Measurements from ENCODE around the gene INSM1. TPM values are rescaled to one million over a fixed set of nuclear protein-coding genes. Genes with fewer than 3 reads are reported as not detected.

Gene INSM1
- total and polyA plus RNA-seq, 10 of the 15 experiments (the other 5 are each of a cell fraction or from before 2014, with no cell fraction given), result 0.03 to 0.11 (median 0.04) TPM; not detected in 7

DNA sequence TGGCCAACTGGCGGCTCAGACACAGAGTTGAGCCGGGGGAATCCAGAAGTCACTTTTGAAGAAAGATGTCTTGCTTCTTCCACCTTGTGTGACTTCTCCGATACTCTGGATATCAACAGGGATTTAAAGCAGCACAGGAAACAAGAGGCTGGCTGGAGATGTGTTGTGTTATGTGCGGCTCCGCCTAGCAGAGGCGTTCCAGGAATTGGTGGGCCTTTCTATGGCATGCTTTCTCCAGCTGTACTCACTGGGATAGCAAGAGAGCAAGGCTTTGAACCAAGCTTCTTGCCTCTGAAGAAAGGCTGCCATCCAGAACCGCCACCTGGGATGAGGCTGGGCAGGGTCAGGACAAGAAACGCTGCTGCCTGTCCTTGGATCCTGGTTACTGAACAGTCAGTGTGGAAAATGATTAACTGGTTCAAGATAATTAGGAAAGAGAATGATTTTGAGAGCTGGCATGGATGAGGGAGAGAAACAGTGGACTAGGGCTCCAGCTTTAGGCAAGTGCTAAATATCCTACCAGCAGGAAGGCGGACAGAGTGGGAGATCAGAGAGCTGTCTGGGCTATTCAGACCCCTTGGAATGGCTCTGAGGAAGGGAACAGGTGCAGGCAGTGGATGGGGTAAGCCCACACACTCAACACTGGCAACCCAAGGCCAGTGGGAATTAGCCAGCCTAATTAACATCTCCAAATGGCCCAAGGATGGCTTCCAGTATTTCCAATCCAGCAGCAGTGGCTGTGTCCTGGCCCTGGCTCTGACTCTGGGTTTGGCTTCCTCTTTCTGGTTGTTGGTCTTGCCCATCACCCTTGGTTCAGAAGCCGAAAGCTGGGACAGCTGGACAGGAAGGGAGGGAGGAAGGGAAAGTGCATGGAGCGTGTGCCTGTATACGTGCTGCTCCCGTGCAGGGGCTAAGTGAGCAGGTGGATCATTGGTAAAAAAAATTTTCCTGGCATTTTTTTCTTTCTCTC, 31.9 kb downstream of the INSM1 start (continued):
- no peak for TF ChIP-seq NFIC (IDR thresholded peaks at IDR 0.05; ENCODE audit: low read depth, low read length)
- TF ChIP-seq, protein P1, sequence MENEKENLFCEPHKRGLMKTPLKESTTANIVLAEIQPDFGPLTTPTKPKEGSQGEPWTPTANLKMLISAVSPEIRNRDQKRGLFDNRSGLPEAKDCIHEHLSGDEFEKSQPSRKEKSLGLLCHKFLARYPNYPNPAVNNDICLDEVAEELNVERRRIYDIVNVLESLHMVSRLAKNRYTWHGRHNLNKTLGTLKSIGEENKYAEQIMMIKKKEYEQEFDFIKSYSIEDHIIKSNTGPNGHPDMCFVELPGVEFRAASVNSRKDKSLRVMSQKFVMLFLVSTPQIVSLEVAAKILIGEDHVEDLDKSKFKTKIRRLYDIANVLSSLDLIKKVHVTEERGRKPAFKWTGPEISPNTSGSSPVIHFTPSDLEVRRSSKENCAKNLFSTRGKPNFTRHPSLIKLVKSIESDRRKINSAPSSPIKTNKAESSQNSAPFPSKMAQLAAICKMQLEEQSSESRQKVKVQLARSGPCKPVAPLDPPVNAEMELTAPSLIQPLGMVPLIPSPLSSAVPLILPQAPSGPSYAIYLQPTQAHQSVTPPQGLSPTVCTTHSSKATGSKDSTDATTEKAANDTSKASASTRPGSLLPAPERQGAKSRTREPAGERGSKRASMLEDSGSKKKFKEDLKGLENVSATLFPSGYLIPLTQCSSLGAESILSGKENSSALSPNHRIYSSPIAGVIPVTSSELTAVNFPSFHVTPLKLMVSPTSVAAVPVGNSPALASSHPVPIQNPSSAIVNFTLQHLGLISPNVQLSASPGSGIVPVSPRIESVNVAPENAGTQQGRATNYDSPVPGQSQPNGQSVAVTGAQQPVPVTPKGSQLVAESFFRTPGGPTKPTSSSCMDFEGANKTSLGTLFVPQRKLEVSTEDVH (IDR thresholded peaks at IDR 0.05; ENCODE audit: low read depth, partially characterized antibody), result no peak
- TF ChIP-seq SPI1 (IDR thresholded peaks at IDR 0.05; ENCODE audit: borderline replicate concordance, insufficient read depth, low read depth, low read length), result no peak
- no peak for TF ChIP-seq PML (IDR thresholded peaks at IDR 0.05; ENCODE audit: low read length)

DNA sequence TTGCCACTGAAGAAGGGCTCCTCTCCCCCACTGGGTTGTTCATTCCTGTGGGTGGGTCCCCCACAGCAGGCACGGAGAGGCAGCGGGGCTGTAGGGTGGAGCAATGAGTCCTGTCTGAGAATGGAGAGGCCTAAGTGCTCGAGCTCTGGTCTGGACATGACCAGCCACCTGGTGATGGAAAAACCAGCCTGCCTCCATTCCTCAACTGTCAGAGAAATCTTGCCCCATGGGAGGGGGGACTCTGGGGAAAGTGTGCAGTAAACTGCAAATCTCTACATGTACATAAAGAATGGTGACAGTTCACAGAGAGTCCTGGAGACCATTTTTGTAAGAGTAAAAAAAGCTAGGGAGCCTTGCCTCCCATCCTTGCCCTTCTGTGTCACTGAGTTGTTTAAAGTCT, 34.1 kb downstream of the INSM1 start:
- SMC1A ChIA-PET (ENCODE audit: uncharacterized antibody, unreplicated experiment), result no interaction called here
- RAD21 ChIA-PET (ENCODE audit: unreplicated experiment), result no interaction called here
- Histone ChIP-seq H3K4me2 (ENCODE audit: control insufficient read depth, insufficient read depth) (no peak overlapping the region), H3K36me3 (ENCODE audit: control insufficient read depth in 2 of 2, insufficient read depth in 2 of 2, low read length in 1 of 2) (no peaks in the 10 kb centered on the region), H4K20me1 (ENCODE audit: control insufficient read depth, insufficient read depth) (no peaks in the 10 kb centered on the region), H3K79me2 (ENCODE audit: control insufficient read depth, insufficient read depth, low read length) (no peaks in the 10 kb centered on the region), H3K27me3 (replicated peaks in 1 of 2; ENCODE audit: control insufficient read depth in 2 of 2, insufficient read depth in 2 of 2, low read length in 1 of 2) (no peaks in the 10 kb centered on the region; a peak in 1 of 4 replicates), H3K4me3 (no peak overlapping the region), H2AFZ (ENCODE audit: control insufficient read depth, low read depth, low read length) (no peak overlapping the region), H3K9ac (ENCODE audit: control insufficient read depth, insufficient read depth, low read length) (no peak overlapping the region), H3K4me1 (ENCODE audit: control insufficient read depth, insufficient read depth, low read length) (no peaks in the 10 kb centered on the region), H3K27ac (ENCODE audit: control insufficient read depth, insufficient read depth) (no peak overlapping the region), H3K9me3 (replicated peaks; ENCODE audit: control insufficient read depth, insufficient read depth, low read length) (no peaks in the 10 kb centered on the region)
- POLR2A ChIA-PET, result no interaction called here
- WGBS (ENCODE audit: insufficient coverage, insufficient replicate concordance, low lambda C conversion rate, missing lambda C conversion rate), result 42% methylated on average over 3 of the region's 3 CpGs
- in situ Hi-C loops (cut with MboI), result no loop called here
- CTCF ChIA-PET, result no interaction called here
- FAIRE-seq (no peak), ATAC-seq (no peak), DNase-seq (ENCODE audit: low read depth, low spot score) (no peak)
- BruUV-seq (replicated peaks), result no TSS peak
- intact Hi-C loops (cut with micrococcal nuclease; ENCODE audit: unreplicated experiment), result no loop called here
- no peak for TF ChIP-seq FOXM1 (IDR thresholded peaks at IDR 0.05; ENCODE audit: low read depth, low read length)
- no peak for TF ChIP-seq CREB1 (IDR thresholded peaks at IDR 0.05; ENCODE audit: low read depth)
- no peak for TF ChIP-seq MEF2A (IDR thresholded peaks at IDR 0.05; ENCODE audit: insufficient read depth, low read depth, low read length)

All from GM12878 (cell line).